ENCODE results near the gene PDE4D.

PDE4D gene

GRCh38 chr5:59097116-59097515 is 796.4 kb downstream of the PDE4D start:
- Histone ChIP-seq H3K4me3 (replicated peaks; ENCODE audit: insufficient read depth, low read length) (no peak overlapping the region), H3K27ac (replicated peaks) (no peak overlapping the region), H3K27me3 (ENCODE audit: insufficient read depth, poor library complexity, severe bottlenecking) (no peaks in the 10 kb centered on the region)
- DNase-seq (ENCODE audit: low read depth in 1 of 2, low spot score in 1 of 2), result no peak
- TF ChIP-seq POLR2AphosphoS5 (IDR thresholded peaks at IDR 0.05; ENCODE audit: low read depth) (no peak), GABPA (IDR thresholded peaks at IDR 0.05; ENCODE audit: low read depth) (no peak), SPI1 (IDR thresholded peaks at IDR 0.05; ENCODE audit: borderline replicate concordance, low read depth) (no peak)
- TF ChIP-seq, protein P1, sequence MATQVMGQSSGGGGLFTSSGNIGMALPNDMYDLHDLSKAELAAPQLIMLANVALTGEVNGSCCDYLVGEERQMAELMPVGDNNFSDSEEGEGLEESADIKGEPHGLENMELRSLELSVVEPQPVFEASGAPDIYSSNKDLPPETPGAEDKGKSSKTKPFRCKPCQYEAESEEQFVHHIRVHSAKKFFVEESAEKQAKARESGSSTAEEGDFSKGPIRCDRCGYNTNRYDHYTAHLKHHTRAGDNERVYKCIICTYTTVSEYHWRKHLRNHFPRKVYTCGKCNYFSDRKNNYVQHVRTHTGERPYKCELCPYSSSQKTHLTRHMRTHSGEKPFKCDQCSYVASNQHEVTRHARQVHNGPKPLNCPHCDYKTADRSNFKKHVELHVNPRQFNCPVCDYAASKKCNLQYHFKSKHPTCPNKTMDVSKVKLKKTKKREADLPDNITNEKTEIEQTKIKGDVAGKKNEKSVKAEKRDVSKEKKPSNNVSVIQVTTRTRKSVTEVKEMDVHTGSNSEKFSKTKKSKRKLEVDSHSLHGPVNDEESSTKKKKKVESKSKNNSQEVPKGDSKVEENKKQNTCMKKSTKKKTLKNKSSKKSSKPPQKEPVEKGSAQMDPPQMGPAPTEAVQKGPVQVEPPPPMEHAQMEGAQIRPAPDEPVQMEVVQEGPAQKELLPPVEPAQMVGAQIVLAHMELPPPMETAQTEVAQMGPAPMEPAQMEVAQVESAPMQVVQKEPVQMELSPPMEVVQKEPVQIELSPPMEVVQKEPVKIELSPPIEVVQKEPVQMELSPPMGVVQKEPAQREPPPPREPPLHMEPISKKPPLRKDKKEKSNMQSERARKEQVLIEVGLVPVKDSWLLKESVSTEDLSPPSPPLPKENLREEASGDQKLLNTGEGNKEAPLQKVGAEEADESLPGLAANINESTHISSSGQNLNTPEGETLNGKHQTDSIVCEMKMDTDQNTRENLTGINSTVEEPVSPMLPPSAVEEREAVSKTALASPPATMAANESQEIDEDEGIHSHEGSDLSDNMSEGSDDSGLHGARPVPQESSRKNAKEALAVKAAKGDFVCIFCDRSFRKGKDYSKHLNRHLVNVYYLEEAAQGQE (IDR thresholded peaks at IDR 0.05; ENCODE audit: insufficient replicate concordance, low read depth), result no peak
- TF ChIP-seq, protein P2, sequence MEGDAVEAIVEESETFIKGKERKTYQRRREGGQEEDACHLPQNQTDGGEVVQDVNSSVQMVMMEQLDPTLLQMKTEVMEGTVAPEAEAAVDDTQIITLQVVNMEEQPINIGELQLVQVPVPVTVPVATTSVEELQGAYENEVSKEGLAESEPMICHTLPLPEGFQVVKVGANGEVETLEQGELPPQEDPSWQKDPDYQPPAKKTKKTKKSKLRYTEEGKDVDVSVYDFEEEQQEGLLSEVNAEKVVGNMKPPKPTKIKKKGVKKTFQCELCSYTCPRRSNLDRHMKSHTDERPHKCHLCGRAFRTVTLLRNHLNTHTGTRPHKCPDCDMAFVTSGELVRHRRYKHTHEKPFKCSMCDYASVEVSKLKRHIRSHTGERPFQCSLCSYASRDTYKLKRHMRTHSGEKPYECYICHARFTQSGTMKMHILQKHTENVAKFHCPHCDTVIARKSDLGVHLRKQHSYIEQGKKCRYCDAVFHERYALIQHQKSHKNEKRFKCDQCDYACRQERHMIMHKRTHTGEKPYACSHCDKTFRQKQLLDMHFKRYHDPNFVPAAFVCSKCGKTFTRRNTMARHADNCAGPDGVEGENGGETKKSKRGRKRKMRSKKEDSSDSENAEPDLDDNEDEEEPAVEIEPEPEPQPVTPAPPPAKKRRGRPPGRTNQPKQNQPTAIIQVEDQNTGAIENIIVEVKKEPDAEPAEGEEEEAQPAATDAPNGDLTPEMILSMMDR (IDR thresholded peaks at IDR 0.05; ENCODE audit: insufficient read depth, low read length), result no peak

DNA sequence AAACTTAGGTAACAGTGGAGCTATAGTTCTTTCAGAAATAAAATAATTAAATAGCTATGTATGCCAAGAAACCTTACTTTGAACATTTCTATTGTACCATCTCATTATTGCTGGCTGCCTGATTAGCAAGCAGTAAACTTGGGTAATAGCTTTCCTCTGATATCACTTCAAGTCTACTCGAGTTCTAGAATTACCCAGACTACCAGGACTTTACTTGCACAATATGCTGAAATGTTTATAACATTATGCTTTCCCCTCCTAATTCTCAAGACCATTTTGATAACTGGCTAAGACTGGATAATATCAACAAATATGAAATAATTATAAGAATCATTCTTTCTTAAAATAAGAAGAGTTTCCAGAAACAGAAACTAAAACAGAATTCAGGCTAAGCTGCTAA is 798.0 kb downstream of the PDE4D start:
- DNase-seq (ENCODE audit: low read depth in 1 of 2, low spot score in 1 of 2), result no peak
- H3K27me3 ChIP-seq (ENCODE audit: insufficient read depth, poor library complexity, severe bottlenecking), result no peaks in the 10 kb centered on the region
- no peak overlapping the region for H3K27ac ChIP-seq (replicated peaks)
- TF ChIP-seq, protein P2 (IDR thresholded peaks at IDR 0.05; ENCODE audit: insufficient read depth, low read length), result no peak
- TF ChIP-seq SPI1 (IDR thresholded peaks at IDR 0.05; ENCODE audit: borderline replicate concordance, low read depth) (no peak), POLR2AphosphoS5 (IDR thresholded peaks at IDR 0.05; ENCODE audit: low read depth) (no peak), GABPA (IDR thresholded peaks at IDR 0.05; ENCODE audit: low read depth) (no peak)
- TF ChIP-seq, protein P1 (IDR thresholded peaks at IDR 0.05; ENCODE audit: insufficient replicate concordance, low read depth), result no peak
- H3K4me3 ChIP-seq (replicated peaks; ENCODE audit: insufficient read depth, low read length), result no peak overlapping the region

GRCh38 chr5:59094864-59095263 is 798.7 kb downstream of the PDE4D start:
- Histone ChIP-seq H3K27me3 (ENCODE audit: insufficient read depth, poor library complexity, severe bottlenecking) (no peaks in the 10 kb centered on the region), H3K27ac (replicated peaks) (no peak overlapping the region), H3K4me3 (replicated peaks; ENCODE audit: insufficient read depth, low read length) (no peak overlapping the region)
- TF ChIP-seq POLR2AphosphoS5 (IDR thresholded peaks at IDR 0.05; ENCODE audit: low read depth), result no peak
- no peak for TF ChIP-seq GABPA (IDR thresholded peaks at IDR 0.05; ENCODE audit: low read depth)
- TF ChIP-seq, protein P2 (IDR thresholded peaks at IDR 0.05; ENCODE audit: insufficient read depth, low read length), result no peak
- TF ChIP-seq SPI1 (IDR thresholded peaks at IDR 0.05; ENCODE audit: borderline replicate concordance, low read depth), result no peak
- TF ChIP-seq, protein P1 (IDR thresholded peaks at IDR 0.05; ENCODE audit: insufficient replicate concordance, low read depth), result no peak
- DNase-seq (ENCODE audit: low read depth in 1 of 2, low spot score in 1 of 2), result no peak
